IMR-90 (cell line): Measurements from ENCODE around the gene S100A11. TPM values are rescaled to one million over a fixed set of nuclear protein-coding genes. Genes with fewer than 3 reads are reported as not detected.

ENCODE experiments used
- ATAC-seq: fragments of 200-7000 bp; cut with Tn5 transposase; 2 replicates; pipeline ENCODE4 v1.9.1; 2020; ENCODE audit warnings: low read depth, mild to moderate bottlenecking, moderate library complexity
- BruUV-seq: library from RNA; stranded (reverse); fragments of 400-500 nt; replicated peaks from 2 replicates; lab custom pipeline; 2021; lab: Mats Ljungman, UMichigan
- CTCF ChIA-PET: fragments of 300-600 bp; formaldehyde crosslinking; extraction: SDS; loops from one replicate; lab custom pipeline; 2021; ENCODE audit warnings: antibody characterized with exemption; lab: Yijun Ruan, JAX
- POLR2A ChIA-PET: fragments of 300-600 bp; sonication (Branson Sonifier 250); formaldehyde crosslinking; loops from one replicate; lab custom pipeline; 2022; ENCODE audit warnings: antibody characterized with exemption; ENCODE audit not compliant: unreplicated experiment; lab: Charles Lee
- DNase-seq: peaks from one replicate; pipeline ENCODE4 v3.0.0; 2013
- H2AFZ ChIP-seq: replicated peaks from 2 replicates; pipeline ENCODE3; 2013; ENCODE audit warnings: low read length, mild to moderate bottlenecking; ENCODE audit not compliant: poor library complexity
- H2AK5ac ChIP-seq: 2 replicates; pipeline ENCODE4 v1.6.1; 2013; ENCODE audit warnings: low read depth, low read length, inconsistent platforms
- H2AK9ac ChIP-seq: replicated peaks from 2 replicates; pipeline ENCODE3; 2013; ENCODE audit warnings: mild to moderate bottlenecking, low read depth, low read length, moderate library complexity; ENCODE audit not compliant: poor library complexity
- H2BK120ac ChIP-seq: 2 replicates; pipeline ENCODE4 v1.6.1; 2013; ENCODE audit warnings: low read depth, low read length, inconsistent platforms
- H2BK15ac ChIP-seq: 3 replicates; pipeline ENCODE4 v1.6.1; 2013; ENCODE audit warnings: low read depth, low read length, inconsistent platforms
- H2BK20ac ChIP-seq: 2 replicates; pipeline ENCODE4 v1.6.1; 2013; ENCODE audit warnings: low read depth, mild to moderate bottlenecking, inconsistent platforms, low read length, moderate library complexity
- H2BK5ac ChIP-seq: 2 replicates; pipeline ENCODE4 v1.6.1; 2013; ENCODE audit warnings: mild to moderate bottlenecking, low read depth, low read length, inconsistent platforms; ENCODE audit not compliant: poor library complexity, severe bottlenecking
- H3K14ac ChIP-seq: replicated peaks from 2 replicates; pipeline ENCODE4 v1.6.1; 2013; ENCODE audit warnings: low read depth, low read length, inconsistent platforms
- H3K18ac ChIP-seq: 2 replicates; pipeline ENCODE4 v1.6.1; 2013; ENCODE audit warnings: low read depth, low read length, control low read depth
- H3K23ac ChIP-seq: 2 replicates; pipeline ENCODE4 v1.6.1; 2013; ENCODE audit warnings: low read depth, low read length, inconsistent platforms
- H3K27ac ChIP-seq: 2 replicates; pipeline ENCODE4 v1.5.1; 2013; ENCODE audit warnings: mild to moderate bottlenecking, control low read depth, low read length; ENCODE audit not compliant: insufficient read depth
- H3K27me3 ChIP-seq: 2 replicates; pipeline ENCODE4 v1.6.1; 2013; ENCODE audit warnings: low read length; ENCODE audit not compliant: control insufficient read depth, insufficient read depth
- H3K36me3 ChIP-seq: 2 replicates; pipeline ENCODE4 v1.6.1; 2013; ENCODE audit warnings: low read length, mixed read lengths; ENCODE audit not compliant: control insufficient read depth, insufficient read depth
- H3K4ac ChIP-seq: 2 replicates; pipeline ENCODE4 v1.6.1; 2013; ENCODE audit warnings: low read depth, low read length, inconsistent platforms
- H3K4me1 ChIP-seq: 2 replicates; pipeline ENCODE4 v1.6.1; 2013; ENCODE audit warnings: low read length, mixed read lengths; ENCODE audit not compliant: control insufficient read depth, insufficient read depth
- H3K4me2 ChIP-seq: 2 replicates; pipeline ENCODE4 v1.6.1; 2013; ENCODE audit warnings: low read depth, mild to moderate bottlenecking, control low read depth, low read length, moderate library complexity
- H3K4me3 ChIP-seq: 2 replicates; pipeline ENCODE4 v1.5.1; 2013; ENCODE audit warnings: low read depth, mild to moderate bottlenecking, control low read depth, low read length, moderate library complexity; ENCODE audit not compliant: insufficient read depth
- H3K56ac ChIP-seq: 2 replicates; pipeline ENCODE4 v1.6.1; 2013; ENCODE audit warnings: low read length, inconsistent platforms; ENCODE audit not compliant: insufficient read depth; ENCODE audit errors: extremely low read depth
- H3K79me1 ChIP-seq, 2 experiments: 2 replicates each; pipeline ENCODE4 v1.6.1; 2013; ENCODE audit warnings: low read length in 2 of 2, inconsistent platforms in 1 of 2, low read depth in 1 of 2
- H3K9ac ChIP-seq: 2 replicates; pipeline ENCODE4 v1.6.1; 2013; ENCODE audit warnings: low read depth, low read length, control low read depth
- H3K9me1 ChIP-seq: 2 replicates; pipeline ENCODE4 v1.6.1; 2013; ENCODE audit warnings: low read length, inconsistent platforms; ENCODE audit not compliant: insufficient read depth
- H3K9me3 ChIP-seq: 2 replicates; pipeline ENCODE4 v1.6.1; 2013; ENCODE audit warnings: low read length; ENCODE audit not compliant: control insufficient read depth, insufficient read depth
- H4K20me1 ChIP-seq: 2 replicates; pipeline ENCODE4 v1.6.1; 2013; ENCODE audit warnings: low read length, inconsistent platforms; ENCODE audit not compliant: insufficient read depth
- H4K5ac ChIP-seq: 2 replicates; pipeline ENCODE4 v1.6.1; 2013; ENCODE audit warnings: mild to moderate bottlenecking, low read depth, low read length, control low read depth
- H4K8ac ChIP-seq, 2 experiments: 2 replicates each; pipeline ENCODE4 v1.6.1; 2013; ENCODE audit warnings: low read depth in 2 of 2, low read length in 2 of 2, control low read depth in 1 of 2, inconsistent platforms in 1 of 2
- H4K91ac ChIP-seq: 2 replicates; pipeline ENCODE4 v1.6.1; 2013; ENCODE audit warnings: low read depth, low read length, inconsistent platforms; ENCODE audit not compliant: insufficient read depth
- BHLHE40 ChIP-seq: fragments of 150-350 bp; IDR thresholded peaks from 2 replicates; pipeline ENCODE4 v1.6.1; 2016; ENCODE audit warnings: mild to moderate bottlenecking, low read depth, low read length
- FOS ChIP-seq: fragments of 150-350 bp; IDR thresholded peaks from 2 replicates; pipeline ENCODE4 v1.6.1; 2016; ENCODE audit warnings: low read depth, low read length
- MAFK ChIP-seq: IDR thresholded peaks from 2 replicates; pipeline ENCODE4 v1.6.1; 2012; ENCODE audit warnings: low read depth, low read length, improper control_type of control experiment
- NFE2L2 ChIP-seq: fragments of 150-350 bp; IDR thresholded peaks from 2 replicates; pipeline ENCODE4 v1.6.1; 2016; ENCODE audit warnings: low read depth, mild to moderate bottlenecking, low read length
- RAD21 ChIP-seq: IDR thresholded peaks from 2 replicates; pipeline ENCODE4 v1.6.1; 2012; ENCODE audit warnings: low read length, improper control_type of control experiment
- RCOR1 ChIP-seq: IDR thresholded peaks from 2 replicates; pipeline ENCODE4 v1.6.1; 2012; ENCODE audit warnings: mild to moderate bottlenecking, low read length, improper control_type of control experiment; ENCODE audit not compliant: insufficient replicate concordance
- USF2 ChIP-seq: fragments of 150-350 bp; IDR thresholded peaks from 2 replicates; pipeline ENCODE4 v1.6.1; 2017; ENCODE audit warnings: mild to moderate bottlenecking, antibody characterized with exemption, low read length, low read depth
- WGBS, 2 experiments: methylation state at CpG; one replicate each; pipeline versions ENCODE4 v1.1.5 to v1.1.7; 2013; ENCODE audit warnings: missing lambda C conversion rate in 2 of 2; ENCODE audit not compliant: insufficient read length in 1 of 2; ENCODE audit errors: extremely low coverage in 2 of 2; 5-methylcytosine and 5-hydroxymethylcytosine counted together
- dilution Hi-C: fragments of 300-500 bp; cut with HindIII; formaldehyde crosslinking; loops from one replicate; pipeline ENCODE4 v1.14.3; 2018; ENCODE audit warnings: low sequenced_read_pairs; ENCODE audit not compliant: unreplicated experiment
- in situ Hi-C: fragments of 300-500 bp; cut with MboI; formaldehyde crosslinking; loops from 3 replicates; pipeline ENCODE4 v1.14.3; 2019; ENCODE audit warnings: low sequenced_read_pairs, inconsistent platforms, mixed read lengths
- intact Hi-C: fragments of 100-400 bp; cut with micrococcal nuclease; formaldehyde crosslinking; loops from 2 replicates; pipeline ENCODE4 v1.10.0; 2022
- polyA plus RNA-seq, 3 experiments: library from polyadenylated mRNA; depleted of rRNA; stranded (reverse); fragments of >200 nt; gene quantifications; 2 replicates each; pipeline ENCODE4 v1.2.3, GENCODE V29; 2012; ENCODE audit warnings: low replicate concordance in 1 of 3
- total RNA-seq: library from RNA; depleted of rRNA; stranded (reverse); fragments of >200 nt; gene quantifications from 2 replicates; pipeline ENCODE4 v1.2.3, GENCODE V29; 2012
- TF ChIP-seq, protein P1 (sequence below): fragments of 150-350 bp; IDR thresholded peaks from 2 replicates; pipeline ENCODE4 v1.6.1; 2016; ENCODE audit warnings: low read depth, mild to moderate bottlenecking, low read length, moderate library complexity, borderline replicate concordance
- TF ChIP-seq, protein P2 (sequence below): conservative IDR thresholded peaks from 2 replicates; pipeline ENCODE4 v1.5.1; 2012; ENCODE audit warnings: mild to moderate bottlenecking, low read depth, low read length, improper control_type of control experiment

S100A11 gene
- total and polyA plus RNA-seq, 2 of the 4 experiments (the other 2 are of a cell fraction): 167 to 1,402 TPM

GRCh38 chr1:152071123-152071522 lies 34.3 kb upstream of the S100A11 start:
- ChIA-PET POLR2A (no interaction called here), CTCF (interaction anchor here (1.0 kb wide), 1 partner anchor 18 kb away, joined by 3 read pairs; no protein-coding TSS in a partner anchor)
- Histone ChIP-seq H3K23ac (no peak overlapping the region), H3K4me3 (no peak overlapping the region), H2BK120ac (no peak overlapping the region), H3K4me1 (no peaks in the 10 kb centered on the region), H2BK20ac (no peak overlapping the region), H3K27ac (no peak overlapping the region), H3K4ac (no peak overlapping the region), H3K56ac (no peak overlapping the region), H2AK5ac (no peak overlapping the region), H4K8ac (no peak overlapping the region), H3K18ac (no peak overlapping the region), H3K27me3 (peaks cover 8% of the 10 kb centered on the region), H2AK9ac (no peak overlapping the region), H4K91ac (no peak overlapping the region), H3K9ac (no peak overlapping the region), H3K36me3 (no peaks in the 10 kb centered on the region), H3K9me1 (no peaks in the 10 kb centered on the region), H2AFZ (no peak overlapping the region), H3K4me2 (no peak overlapping the region), H4K5ac (no peak overlapping the region), H3K9me3 (no peaks in the 10 kb centered on the region), H2BK5ac (no peak overlapping the region), H3K79me1 (no peaks in the 10 kb centered on the region), H3K14ac (no peak overlapping the region), H4K20me1 (no peaks in the 10 kb centered on the region), H2BK15ac (no peak overlapping the region)
- 80% methylated on average over 2 of the region's 3 CpGs; no CpG with 5 or more reads in 1 of the 2 experiments for WGBS, 2 experiments
- no peak for DNase-seq
- intact Hi-C loops (no loop called here), in situ Hi-C loops (no loop called here), dilution Hi-C loops (no loop called here)
- TF ChIP-seq FOS (no peak), MAFK (no peak), RAD21 (no peak), NFE2L2 (no peak), USF2 (no peak), RCOR1 (no peak), BHLHE40 (no peak)
- TF ChIP-seq, protein P1, sequence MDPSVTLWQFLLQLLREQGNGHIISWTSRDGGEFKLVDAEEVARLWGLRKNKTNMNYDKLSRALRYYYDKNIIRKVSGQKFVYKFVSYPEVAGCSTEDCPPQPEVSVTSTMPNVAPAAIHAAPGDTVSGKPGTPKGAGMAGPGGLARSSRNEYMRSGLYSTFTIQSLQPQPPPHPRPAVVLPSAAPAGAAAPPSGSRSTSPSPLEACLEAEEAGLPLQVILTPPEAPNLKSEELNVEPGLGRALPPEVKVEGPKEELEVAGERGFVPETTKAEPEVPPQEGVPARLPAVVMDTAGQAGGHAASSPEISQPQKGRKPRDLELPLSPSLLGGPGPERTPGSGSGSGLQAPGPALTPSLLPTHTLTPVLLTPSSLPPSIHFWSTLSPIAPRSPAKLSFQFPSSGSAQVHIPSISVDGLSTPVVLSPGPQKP: no peak
- TF ChIP-seq, protein P2, sequence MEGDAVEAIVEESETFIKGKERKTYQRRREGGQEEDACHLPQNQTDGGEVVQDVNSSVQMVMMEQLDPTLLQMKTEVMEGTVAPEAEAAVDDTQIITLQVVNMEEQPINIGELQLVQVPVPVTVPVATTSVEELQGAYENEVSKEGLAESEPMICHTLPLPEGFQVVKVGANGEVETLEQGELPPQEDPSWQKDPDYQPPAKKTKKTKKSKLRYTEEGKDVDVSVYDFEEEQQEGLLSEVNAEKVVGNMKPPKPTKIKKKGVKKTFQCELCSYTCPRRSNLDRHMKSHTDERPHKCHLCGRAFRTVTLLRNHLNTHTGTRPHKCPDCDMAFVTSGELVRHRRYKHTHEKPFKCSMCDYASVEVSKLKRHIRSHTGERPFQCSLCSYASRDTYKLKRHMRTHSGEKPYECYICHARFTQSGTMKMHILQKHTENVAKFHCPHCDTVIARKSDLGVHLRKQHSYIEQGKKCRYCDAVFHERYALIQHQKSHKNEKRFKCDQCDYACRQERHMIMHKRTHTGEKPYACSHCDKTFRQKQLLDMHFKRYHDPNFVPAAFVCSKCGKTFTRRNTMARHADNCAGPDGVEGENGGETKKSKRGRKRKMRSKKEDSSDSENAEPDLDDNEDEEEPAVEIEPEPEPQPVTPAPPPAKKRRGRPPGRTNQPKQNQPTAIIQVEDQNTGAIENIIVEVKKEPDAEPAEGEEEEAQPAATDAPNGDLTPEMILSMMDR: no peak
- BruUV-seq: no TSS peak
- no peak for ATAC-seq
